Fibroblast of lung (primary cell): ENCODE data around the gene ZDHHC11.
"Not testable (repeated sequence)": the region's sequence is repeated elsewhere in the genome, so short reads cannot be mapped to it uniquely, and the experiment has no call there.

Experiments
- EZH2 ChIP-seq: IDR thresholded peaks from 2 replicates; pipeline ENCODE4 v1.5.1; 2012; ENCODE audit warnings: low read length, control low read depth, mild to moderate bottlenecking; ENCODE audit errors: missing control alignments
- TF ChIP-seq, protein P1 (sequence below), 2 donors: IDR thresholded peaks in 1 of 2; conservative IDR thresholded peaks in 1 of 2; 1 replicate in 1 of 2; 2 replicates in 1 of 2; pipeline ENCODE4 v1.5.1; 2011 to 2012; ENCODE audit warnings: low read length in 2 of 2, control low read depth in 1 of 2, inconsistent platforms in 1 of 2, low read depth in 1 of 2, mild to moderate bottlenecking in 1 of 2

GRCh38 chr5:774854-775505, 75.8 kb downstream of the ZDHHC11 start:
- TF ChIP-seq, protein P1, sequence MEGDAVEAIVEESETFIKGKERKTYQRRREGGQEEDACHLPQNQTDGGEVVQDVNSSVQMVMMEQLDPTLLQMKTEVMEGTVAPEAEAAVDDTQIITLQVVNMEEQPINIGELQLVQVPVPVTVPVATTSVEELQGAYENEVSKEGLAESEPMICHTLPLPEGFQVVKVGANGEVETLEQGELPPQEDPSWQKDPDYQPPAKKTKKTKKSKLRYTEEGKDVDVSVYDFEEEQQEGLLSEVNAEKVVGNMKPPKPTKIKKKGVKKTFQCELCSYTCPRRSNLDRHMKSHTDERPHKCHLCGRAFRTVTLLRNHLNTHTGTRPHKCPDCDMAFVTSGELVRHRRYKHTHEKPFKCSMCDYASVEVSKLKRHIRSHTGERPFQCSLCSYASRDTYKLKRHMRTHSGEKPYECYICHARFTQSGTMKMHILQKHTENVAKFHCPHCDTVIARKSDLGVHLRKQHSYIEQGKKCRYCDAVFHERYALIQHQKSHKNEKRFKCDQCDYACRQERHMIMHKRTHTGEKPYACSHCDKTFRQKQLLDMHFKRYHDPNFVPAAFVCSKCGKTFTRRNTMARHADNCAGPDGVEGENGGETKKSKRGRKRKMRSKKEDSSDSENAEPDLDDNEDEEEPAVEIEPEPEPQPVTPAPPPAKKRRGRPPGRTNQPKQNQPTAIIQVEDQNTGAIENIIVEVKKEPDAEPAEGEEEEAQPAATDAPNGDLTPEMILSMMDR (conservative IDR thresholded peaks at IDR 0.05 in 1 of 2, IDR thresholded peaks at IDR 0.05 in 1 of 2; ENCODE audit: low read depth in 1 of 2, low read length in 2 of 2): not testable (repeated sequence)
- not testable (repeated sequence) for TF ChIP-seq EZH2
